Vagina (tissue), 2 donors: ENCODE data around the gene CNOT4.

ENCODE experiments used
- CTCF ChIP-seq, 3 experiments: fragments of 450-650 bp in 2 of 3; fragments of 200-600 bp in 1 of 3; sonication (generic) in 1 of 3; IDR thresholded peaks; one replicate each; pipeline ENCODE4 v1.5.1; 2017 to 2019; ENCODE audit warnings: antibody characterized with exemption in 3 of 3, mild to moderate bottlenecking in 2 of 3, moderate library complexity in 2 of 3
- POLR2A ChIP-seq, 2 donors: fragments of 450-650 bp; IDR thresholded peaks; one replicate each; pipeline ENCODE4 v1.6.1; 2017; ENCODE audit warnings: antibody characterized with exemption in 2 of 2, mild to moderate bottlenecking in 2 of 2, moderate library complexity in 2 of 2
- POLR2AphosphoS5 ChIP-seq, 2 donors: sonication (generic); formaldehyde crosslinking; IDR thresholded peaks; one replicate each; pipeline ENCODE4 v1.9.0; 2017; ENCODE audit warnings: antibody characterized with exemption in 2 of 2, mild to moderate bottlenecking in 2 of 2, low read depth in 1 of 2; ENCODE audit not compliant: insufficient read depth in 1 of 2

- TF ChIP-seq POLR2A (IDR thresholded peaks at IDR 0.05) (no peak), CTCF (IDR thresholded peaks at IDR 0.05) (no peak), POLR2AphosphoS5 (IDR thresholded peaks at IDR 0.05; ENCODE audit: insufficient read depth in 1 of 2, low read depth in 1 of 2) (no peak)
These were observed 150.3 kb downstream of the CNOT4 start for GRCh38 chr7:135359615-135360014.
